Mesothelial cell of epicardium (in vitro differentiated cells): ENCODE results near the gene CPLX3. TPM values are rescaled to one million over a fixed set of nuclear protein-coding genes. Genes with fewer than 3 reads are reported as not detected.
A peak's percentile ranks its signal among the peaks of the same experiment; 100 is the strongest.

Source experiments
- DNase-seq, 2 experiments: peaks; one replicate each; pipeline ENCODE4 v3.0.0; 2021; ENCODE audit warnings: low spot score in 2 of 2; ENCODE audit not compliant: unreplicated experiment in 2 of 2
- H3K27ac Mint-ChIP-seq: 2 replicates; pipeline ENCODE4 v1.8.0; 2021; ENCODE audit warnings: mixed read lengths
- H3K27me3 Mint-ChIP-seq: 2 replicates; pipeline ENCODE4 v1.8.0; 2021; ENCODE audit warnings: low read depth, mixed read lengths
- H3K36me3 Mint-ChIP-seq: 2 replicates; pipeline ENCODE4 v1.8.0; 2021; ENCODE audit warnings: mixed read lengths
- H3K4me1 Mint-ChIP-seq: 2 replicates; pipeline ENCODE4 v1.8.0; 2021; ENCODE audit warnings: mixed read lengths
- H3K4me3 Mint-ChIP-seq: 2 replicates; pipeline ENCODE4 v1.8.0; 2021; ENCODE audit warnings: mild to moderate bottlenecking, moderate library complexity, mixed read lengths
- H3K9me3 Mint-ChIP-seq: 2 replicates; pipeline ENCODE4 v1.8.0; 2021; ENCODE audit warnings: mixed read lengths
- total RNA-seq: library from RNA; stranded (reverse); gene quantifications from 3 replicates; pipeline ENCODE4 v1.2.1, GENCODE V29; 2021
- TF ChIP-seq, protein P1 (sequence below): fragments of 200-600 bp; sonication (generic); IDR thresholded peaks from one replicate; pipeline ENCODE4 v1.5.0; 2021; ENCODE audit warnings: antibody characterized with exemption; ENCODE audit not compliant: unreplicated experiment

CPLX3 gene
- total RNA-seq, 1 donor from 2014 or later, result not detected

DNA sequence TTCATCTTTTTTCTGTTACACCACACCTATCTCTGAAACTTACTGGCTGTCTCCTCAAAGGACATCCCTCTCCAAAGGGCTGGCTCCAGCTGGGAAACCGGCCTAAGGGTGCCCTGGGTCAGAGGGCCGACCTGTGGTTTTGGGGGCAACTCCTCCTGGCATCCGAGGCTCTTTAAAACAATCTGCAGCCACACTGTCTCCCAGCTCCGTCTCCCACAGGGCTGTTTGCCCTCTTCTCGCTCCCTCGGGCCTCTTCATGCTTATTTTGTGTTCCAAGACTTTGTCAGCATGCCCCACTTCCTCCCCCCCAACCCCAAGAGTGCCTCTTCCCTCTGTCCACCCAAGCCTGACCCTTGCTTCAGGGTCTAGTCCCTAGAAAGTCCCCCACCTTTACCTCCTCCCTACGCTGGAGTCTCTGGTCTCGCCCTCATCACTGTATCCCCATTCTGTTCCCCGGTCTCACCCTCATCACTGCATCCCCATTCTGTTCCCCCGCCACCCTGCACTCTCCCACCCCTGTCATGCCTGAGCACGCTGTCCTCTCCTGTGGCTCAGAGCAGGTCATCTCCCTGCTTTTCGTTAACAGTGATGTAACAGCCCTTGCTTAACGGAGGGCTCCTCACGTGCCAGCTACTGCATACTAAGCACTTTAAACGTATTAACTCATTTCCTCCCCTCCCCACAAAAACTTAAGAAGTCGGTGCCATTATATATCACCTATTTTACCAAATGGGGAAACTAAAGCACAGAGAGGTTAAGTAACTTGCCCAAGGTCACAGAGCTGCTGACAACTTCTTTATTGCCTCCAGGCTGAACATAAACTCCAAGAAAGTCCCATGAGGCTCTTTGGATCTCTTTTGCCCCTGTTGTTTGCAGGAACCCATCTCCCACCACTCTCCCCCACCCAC is 45.6 kb upstream of the CPLX3 start:
- H3K27ac Mint-ChIP-seq, result no peak overlapping the region
- peak overlapping the region; percentile 76 for H3K4me3 Mint-ChIP-seq
- TF ChIP-seq, protein P1, sequence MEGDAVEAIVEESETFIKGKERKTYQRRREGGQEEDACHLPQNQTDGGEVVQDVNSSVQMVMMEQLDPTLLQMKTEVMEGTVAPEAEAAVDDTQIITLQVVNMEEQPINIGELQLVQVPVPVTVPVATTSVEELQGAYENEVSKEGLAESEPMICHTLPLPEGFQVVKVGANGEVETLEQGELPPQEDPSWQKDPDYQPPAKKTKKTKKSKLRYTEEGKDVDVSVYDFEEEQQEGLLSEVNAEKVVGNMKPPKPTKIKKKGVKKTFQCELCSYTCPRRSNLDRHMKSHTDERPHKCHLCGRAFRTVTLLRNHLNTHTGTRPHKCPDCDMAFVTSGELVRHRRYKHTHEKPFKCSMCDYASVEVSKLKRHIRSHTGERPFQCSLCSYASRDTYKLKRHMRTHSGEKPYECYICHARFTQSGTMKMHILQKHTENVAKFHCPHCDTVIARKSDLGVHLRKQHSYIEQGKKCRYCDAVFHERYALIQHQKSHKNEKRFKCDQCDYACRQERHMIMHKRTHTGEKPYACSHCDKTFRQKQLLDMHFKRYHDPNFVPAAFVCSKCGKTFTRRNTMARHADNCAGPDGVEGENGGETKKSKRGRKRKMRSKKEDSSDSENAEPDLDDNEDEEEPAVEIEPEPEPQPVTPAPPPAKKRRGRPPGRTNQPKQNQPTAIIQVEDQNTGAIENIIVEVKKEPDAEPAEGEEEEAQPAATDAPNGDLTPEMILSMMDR, result no peak

GRCh38 chr15:74781431-74782258 is 44.8 kb upstream of the CPLX3 start, which contains the start of gene CSK:
CSK (plus strand) TSS chr15:74782080; CDS start chr15:74798298, 16,218 bp downstream.
- H3K4me1 Mint-ChIP-seq, result peaks cover 50% of the 10 kb centered on the region
- peak; percentile 66 to 84 for DNase-seq

More for the DNA sequence above, 45.6 kb upstream of the CPLX3 start:
- Mint-ChIP-seq H3K4me1 (peaks cover 50% of the 10 kb centered on the region), H3K36me3 (no peaks in the 10 kb centered on the region), H3K27me3 (peaks cover 2% of the 10 kb centered on the region), H3K9me3 (no peaks in the 10 kb centered on the region)
- DNase-seq, result no peak

DNA sequence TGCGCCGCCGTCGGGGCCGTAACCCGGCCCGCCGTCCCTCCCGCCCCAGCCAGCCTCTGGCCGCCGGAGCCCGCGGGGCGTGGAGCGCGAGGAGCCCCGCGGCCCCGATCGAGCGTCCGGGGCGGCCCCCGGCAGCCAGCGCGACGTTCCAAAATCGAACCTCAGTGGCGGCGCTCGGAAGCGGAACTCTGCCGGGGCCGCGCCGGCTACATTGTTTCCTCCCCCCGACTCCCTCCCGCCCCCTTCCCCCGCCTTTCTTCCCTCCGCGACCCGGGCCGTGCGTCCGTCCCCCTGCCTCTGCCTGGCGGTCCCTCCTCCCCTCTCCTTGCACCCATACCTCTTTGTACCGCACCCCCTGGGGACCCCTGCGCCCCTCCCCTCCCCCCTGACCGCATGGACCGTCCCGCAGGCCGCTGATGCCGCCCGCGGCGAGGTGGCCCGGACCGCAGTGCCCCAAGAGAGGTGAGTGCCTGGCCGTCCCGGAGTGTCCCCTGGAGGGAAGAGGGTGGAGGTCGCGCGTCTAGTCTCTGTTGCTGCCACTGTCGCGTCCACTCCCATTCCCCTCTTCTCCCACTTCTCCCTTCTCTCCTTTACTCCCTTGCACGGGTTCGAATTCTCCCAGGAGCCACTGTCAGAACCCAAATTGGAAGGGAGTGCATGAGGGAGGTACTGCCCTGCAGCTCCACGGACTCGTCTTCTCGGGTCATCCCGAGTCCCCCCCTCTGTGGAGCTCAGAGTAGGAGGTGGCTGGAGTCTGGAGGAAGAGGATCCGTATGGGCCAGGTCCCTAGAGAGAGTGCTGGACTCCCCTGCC is 44.0 kb upstream of the CPLX3 start:
- Mint-ChIP-seq H3K4me1 (peaks cover 44% of the 10 kb centered on the region), H3K36me3 (no peaks in the 10 kb centered on the region), H3K4me3 (peak overlapping the region; percentile 85), H3K9me3 (no peaks in the 10 kb centered on the region), H3K27ac (peak overlapping the region; percentile 72), H3K27me3 (peaks cover 2% of the 10 kb centered on the region)
- TF ChIP-seq, protein P1, result no peak
- DNase-seq, result no peak

More at GRCh38 chr15:74781431-74782258, 44.8 kb upstream of the CPLX3 start, which contains the start of gene CSK:
- Mint-ChIP-seq H3K9me3 (no peaks in the 10 kb centered on the region), H3K27ac (peak within 1 kb of the TSS; percentile 72), H3K27me3 (peaks cover 2% of the 10 kb centered on the region), H3K36me3 (no peaks in the 10 kb centered on the region), H3K4me3 (peak within 1 kb of the TSS; percentile 85)
- TF ChIP-seq, protein P1, result peak; percentile 71

- no peaks in the 10 kb centered on the region for H3K9me3 Mint-ChIP-seq
- TF ChIP-seq, protein P1, result no peak
- no peak for DNase-seq
- H3K27ac Mint-ChIP-seq, result peak overlapping the region; percentile 50
- peak overlapping the region; percentile 85 for H3K4me3 Mint-ChIP-seq
- peaks cover 2% of the 10 kb centered on the region for H3K27me3 Mint-ChIP-seq
- H3K36me3 Mint-ChIP-seq, result no peaks in the 10 kb centered on the region
- peaks cover 42% of the 10 kb centered on the region for H3K4me1 Mint-ChIP-seq
Measured at GRCh38 chr15:74783072-74783807, 43.2 kb upstream of the CPLX3 start.
